ENCODE data around the gene BMAL2.
A peak's percentile ranks its signal among the peaks of the same experiment; 100 is the strongest.

Gene BMAL2

GRCh38 chr12:27319848-27320247 lies 12.8 kb upstream of the BMAL2 start:
- DNase-seq (ENCODE audit: low read depth), result no peak

- DNase-seq (ENCODE audit: low read depth), result no peak
Observed at GRCh38 chr12:27324530-27324929, 8.1 kb upstream of the BMAL2 start.

- DNase-seq (ENCODE audit: low read depth), result no peak
Observed at GRCh38 chr12:27330846-27331245, 1.8 kb upstream of the BMAL2 start.

DNA sequence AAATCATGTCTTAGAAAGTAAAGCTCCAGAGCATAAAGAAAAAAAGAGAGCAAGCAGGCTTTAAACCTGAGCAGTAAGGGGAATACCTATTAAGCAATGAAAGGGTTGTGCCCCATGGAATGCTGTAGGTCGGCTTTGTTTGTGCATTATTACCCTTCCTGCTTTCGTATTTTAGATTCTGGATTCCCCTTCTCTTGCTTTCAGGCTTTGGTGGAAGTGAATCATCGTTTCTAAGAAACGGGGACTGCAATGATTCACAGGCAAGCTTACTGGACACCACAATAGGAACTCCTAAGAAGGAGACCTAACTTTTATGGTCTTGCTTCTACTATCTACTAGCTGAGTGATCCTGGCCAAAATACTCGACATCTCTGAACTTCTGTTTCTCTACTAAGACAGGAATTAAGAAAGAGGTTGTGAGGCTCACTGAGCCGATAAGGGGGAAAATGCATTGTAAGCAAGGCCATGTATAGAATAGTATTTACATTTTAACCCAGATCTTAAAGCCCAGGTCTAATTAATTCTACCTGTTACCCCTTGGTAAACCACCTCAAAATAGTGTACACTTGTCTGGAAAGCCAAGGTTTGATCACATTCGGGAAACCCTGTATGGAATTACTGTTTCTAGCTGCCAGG lies 1.2 kb upstream of the BMAL2 start:
- DNase-seq (ENCODE audit: low read depth), result no peak

GRCh38 chr12:27331927-27332324 lies 710 bp upstream of the BMAL2 start:
- no peak for DNase-seq (ENCODE audit: low read depth)

GRCh38 chr12:27332407-27332713 lies 276 bp upstream of the BMAL2 start:
- no peak for DNase-seq (ENCODE audit: low read depth)

- peak; percentile 43 for DNase-seq (ENCODE audit: low read depth)
Observed at GRCh38 chr12:27333403-27334009, 870 bp downstream of the BMAL2 start.

DNA sequence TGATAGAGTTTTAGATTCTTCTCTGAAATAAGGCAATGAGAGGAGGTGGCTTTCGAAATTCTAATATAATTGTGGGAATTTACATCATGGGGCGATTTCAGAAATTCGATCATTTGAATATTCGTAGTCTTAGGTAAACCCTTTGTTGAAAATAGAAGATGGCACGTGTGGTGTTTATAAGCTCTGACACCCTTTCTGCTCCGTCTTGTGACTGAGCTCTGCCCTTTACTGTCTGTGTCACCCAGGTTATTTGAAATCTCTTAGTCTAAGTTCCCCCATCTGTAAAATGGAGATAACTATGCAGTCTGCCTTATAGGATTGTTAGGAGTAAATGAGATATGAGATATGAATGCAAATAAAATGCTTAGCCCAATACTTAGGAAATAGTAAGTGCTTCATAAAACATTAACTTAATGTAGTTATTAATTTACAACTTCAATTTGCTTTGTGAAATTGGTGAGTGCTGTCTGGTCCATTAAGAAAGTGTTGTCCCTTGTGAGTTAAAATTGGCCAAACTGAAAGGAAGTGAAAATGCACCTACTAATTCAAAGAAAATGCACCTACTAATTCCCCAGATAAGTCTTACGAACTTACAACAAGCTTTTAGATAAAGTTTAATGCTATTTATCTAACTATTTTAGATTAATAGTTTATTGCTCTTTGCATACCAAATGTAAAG lies 1.5 kb downstream of the BMAL2 start:
- no peak for DNase-seq (ENCODE audit: low read depth)

DNA sequence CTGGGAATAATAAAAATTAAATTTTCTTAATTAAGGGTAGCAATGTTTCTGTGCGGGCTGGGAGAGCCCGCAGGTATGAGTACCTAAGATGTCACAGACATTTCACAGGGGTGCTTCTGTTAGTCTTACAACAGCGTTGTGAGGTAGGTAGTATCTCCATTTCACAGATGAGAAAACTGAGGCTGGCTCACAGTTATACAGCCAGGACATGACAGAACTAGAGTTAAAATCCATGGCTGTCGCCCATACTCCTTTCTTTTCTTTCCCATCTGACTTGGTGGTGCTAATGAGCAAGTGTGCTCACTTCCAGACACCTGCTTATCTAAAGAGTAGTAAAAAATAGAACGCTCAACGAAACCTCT lies 2.1 kb downstream of the BMAL2 start:
- no peak for DNase-seq (ENCODE audit: low read depth)

GRCh38 chr12:27335364-27336281 lies 3.0 kb downstream of the BMAL2 start:
- no peak for DNase-seq (ENCODE audit: low read depth)

DNA sequence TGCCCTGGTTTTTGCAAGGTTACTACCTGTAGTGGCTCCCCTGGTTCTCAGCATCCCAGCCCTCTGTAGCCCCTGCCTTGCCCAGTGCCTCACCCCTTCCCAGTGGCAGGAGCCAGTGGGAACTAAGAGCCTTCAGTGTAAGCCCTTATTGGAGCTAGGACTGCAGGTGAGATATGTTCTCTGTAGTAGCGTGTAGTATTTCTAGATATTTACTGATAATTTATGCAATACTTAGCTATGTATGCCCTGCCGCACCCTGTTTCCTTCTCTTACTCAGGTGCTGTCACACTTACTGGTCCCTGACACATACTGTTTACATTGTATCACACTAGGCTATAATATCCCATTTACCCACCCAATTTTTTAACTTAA lies 3.6 kb downstream of the BMAL2 start:
- no peak for DNase-seq (ENCODE audit: low read depth)

- DNase-seq (ENCODE audit: low read depth), result no peak
Observed at GRCh38 chr12:27337376-27337775, 4.7 kb downstream of the BMAL2 start.

GRCh38 chr12:27338473-27338872 lies 5.8 kb downstream of the BMAL2 start:
- no peak for DNase-seq (ENCODE audit: low read depth)

GRCh38 chr12:27340971-27341370 lies 8.3 kb downstream of the BMAL2 start:
- no peak for DNase-seq (ENCODE audit: low read depth)

GRCh38 chr12:27342536-27342935 lies 9.9 kb downstream of the BMAL2 start:
- no peak for DNase-seq (ENCODE audit: low read depth)

- no peak for DNase-seq (ENCODE audit: low read depth)
Observed at GRCh38 chr12:27343255-27344000, 10.8 kb downstream of the BMAL2 start.

- no peak for DNase-seq (ENCODE audit: low read depth)
Observed at GRCh38 chr12:27344246-27344645, 11.6 kb downstream of the BMAL2 start.

- no peak for DNase-seq (ENCODE audit: low read depth)
Observed at GRCh38 chr12:27344760-27345159, 12.1 kb downstream of the BMAL2 start.

- DNase-seq (ENCODE audit: low read depth), result no peak
Observed at GRCh38 chr12:27345376-27345775, 12.7 kb downstream of the BMAL2 start.

- no peak for DNase-seq (ENCODE audit: low read depth)
Observed at GRCh38 chr12:27347779-27348178, 15.1 kb downstream of the BMAL2 start.

- no peak for DNase-seq (ENCODE audit: low read depth)
Observed at GRCh38 chr12:27351476-27351875, 18.8 kb downstream of the BMAL2 start.

- DNase-seq (ENCODE audit: low read depth), result no peak
Observed at GRCh38 chr12:27355486-27355885, 22.9 kb downstream of the BMAL2 start.

Data from activated T-cell treated with anti-CD3 and anti-CD28 coated beads for 48 hours (primary cell).